ENCODE results near the gene GPR35. TPM values are rescaled to one million over a fixed set of nuclear protein-coding genes. Genes with fewer than 3 reads are reported as not detected.

Gene GPR35
- total RNA-seq, 1 donor from 2014 or later = 0.34 TPM

- Mint-ChIP-seq H3K4me3 (no peak overlapping the region), H3K4me1 (peaks cover 23% of the 10 kb centered on the region), H3K9me3 (peaks cover 6% of the 10 kb centered on the region), H3K27ac (peak overlapping the region; percentile 72), H3K36me3 (no peaks in the 10 kb centered on the region), H3K27me3 (ENCODE audit: insufficient read depth, low read depth) (peaks cover 16% of the 10 kb centered on the region)
- TF ChIP-seq EZH2 (IDR thresholded peaks at IDR 0.05) = no peak
- TF ChIP-seq EZH2phosphoT487 (IDR thresholded peaks at IDR 0.05) = no peak
- no peak for TF ChIP-seq CTCF (IDR thresholded peaks at IDR 0.05)
- H3K27ac ChIP-seq = no peak overlapping the region
- H3K4me1 ChIP-seq = peaks cover 21% of the 10 kb centered on the region
- no peak for DNase-seq (ENCODE audit: low spot score)
- no peaks in the 10 kb centered on the region for H4K20me1 ChIP-seq (ENCODE audit: low read depth)
- no peak overlapping the region for H3K9ac ChIP-seq
- peak overlapping the region; percentile 28 for H2AFZ ChIP-seq (replicated peaks)
- H3F3A ChIP-seq (ENCODE audit: low read depth) = no peaks in the 10 kb centered on the region
- no peaks in the 10 kb centered on the region for H3K36me3 ChIP-seq
- H3K9me3 ChIP-seq (ENCODE audit: low read depth) = no peaks in the 10 kb centered on the region
- no peak overlapping the region for H3K4me3 ChIP-seq
- H3K4me2 ChIP-seq = peak overlapping the region; percentile 42
- H3K27me3 ChIP-seq = peaks cover 8% of the 10 kb centered on the region
- H3K79me2 ChIP-seq (ENCODE audit: low read depth) = no peaks in the 10 kb centered on the region
Observed at GRCh38 chr2:240648650-240649275, 23.5 kb downstream of the GPR35 start.

- no peak overlapping the region for H3K4me3 ChIP-seq
- no peak overlapping the region for H2AFZ ChIP-seq (replicated peaks)
- peaks cover 6% of the 10 kb centered on the region for H3K9me3 Mint-ChIP-seq
- peaks cover 21% of the 10 kb centered on the region for H3K4me1 ChIP-seq
- H3K36me3 Mint-ChIP-seq = no peaks in the 10 kb centered on the region
- H3K9me3 ChIP-seq (ENCODE audit: low read depth) = no peaks in the 10 kb centered on the region
- H3K27ac Mint-ChIP-seq = no peak overlapping the region
- no peaks in the 10 kb centered on the region for H3F3A ChIP-seq (ENCODE audit: low read depth)
- H3K36me3 ChIP-seq = no peaks in the 10 kb centered on the region
- DNase-seq (ENCODE audit: low spot score) = no peak
- H3K9ac ChIP-seq = no peak overlapping the region
- no peaks in the 10 kb centered on the region for H3K79me2 ChIP-seq (ENCODE audit: low read depth)
- peaks cover 8% of the 10 kb centered on the region for H3K27me3 ChIP-seq
- TF ChIP-seq EZH2phosphoT487 (IDR thresholded peaks at IDR 0.05) (no peak), CTCF (IDR thresholded peaks at IDR 0.05) (no peak), EZH2 (IDR thresholded peaks at IDR 0.05) (no peak)
- peaks cover 17% of the 10 kb centered on the region for H3K27me3 Mint-ChIP-seq (ENCODE audit: insufficient read depth, low read depth)
- H4K20me1 ChIP-seq (ENCODE audit: low read depth) = no peaks in the 10 kb centered on the region
- H3K4me2 ChIP-seq = peak overlapping the region; percentile 42
- peaks cover 20% of the 10 kb centered on the region for H3K4me1 Mint-ChIP-seq
- no peak overlapping the region for H3K27ac ChIP-seq
- H3K4me3 Mint-ChIP-seq = no peak overlapping the region
Observed at GRCh38 chr2:240649331-240649730, 24.1 kb downstream of the GPR35 start.

DNA sequence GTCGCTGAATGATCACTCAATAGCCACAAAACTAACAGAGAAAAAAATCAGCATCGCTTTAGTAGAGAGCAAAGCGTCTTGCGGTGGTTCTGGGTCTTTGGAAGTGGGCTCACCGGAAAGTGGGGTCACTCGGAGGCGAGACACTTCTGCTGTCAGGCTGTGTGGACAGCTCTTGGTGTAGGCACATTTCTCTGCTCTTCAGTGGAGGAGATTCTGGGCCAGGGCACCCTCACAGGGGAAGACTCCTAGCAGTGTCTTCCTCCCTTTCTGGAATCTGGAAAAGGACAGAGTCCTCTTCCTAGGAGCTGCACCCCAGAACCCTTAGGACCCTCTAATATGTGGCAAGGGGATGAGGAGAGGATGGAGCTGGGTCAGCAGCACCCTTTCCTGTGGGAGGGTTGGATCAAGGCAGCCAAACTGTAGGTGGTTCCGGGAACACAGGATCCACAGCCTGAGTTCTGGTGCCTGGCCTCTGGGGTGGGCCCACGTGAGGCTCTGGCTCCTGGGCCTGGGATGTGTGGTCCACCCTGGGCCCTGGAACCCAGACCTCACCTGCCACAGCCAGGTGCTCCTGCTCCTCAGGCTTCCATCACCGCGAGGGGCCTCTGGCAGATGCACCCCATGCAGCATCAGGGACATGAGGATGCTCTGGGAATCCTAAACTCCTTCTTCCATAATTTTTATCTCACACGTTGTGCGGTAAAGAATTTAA, 25.1 kb downstream of the GPR35 start:
- Mint-ChIP-seq H3K4me1 (peaks cover 20% of the 10 kb centered on the region), H3K4me3 (no peak overlapping the region), H3K27me3 (ENCODE audit: insufficient read depth, low read depth) (peaks cover 14% of the 10 kb centered on the region), H3K27ac (no peak overlapping the region), H3K9me3 (peaks cover 6% of the 10 kb centered on the region), H3K36me3 (no peaks in the 10 kb centered on the region)
- TF ChIP-seq EZH2 (IDR thresholded peaks at IDR 0.05) (no peak), CTCF (IDR thresholded peaks at IDR 0.05) (no peak), EZH2phosphoT487 (IDR thresholded peaks at IDR 0.05) (no peak)
- no peak overlapping the region for H3K4me3 ChIP-seq
- no peaks in the 10 kb centered on the region for H3K79me2 ChIP-seq (ENCODE audit: low read depth)
- DNase-seq (ENCODE audit: low spot score) = no peak
- peaks cover 8% of the 10 kb centered on the region for H3K27me3 ChIP-seq
- peaks cover 21% of the 10 kb centered on the region for H3K4me1 ChIP-seq
- no peak overlapping the region for H2AFZ ChIP-seq (replicated peaks)
- H3K36me3 ChIP-seq = no peaks in the 10 kb centered on the region
- H4K20me1 ChIP-seq (ENCODE audit: low read depth) = no peaks in the 10 kb centered on the region
- no peak overlapping the region for H3K27ac ChIP-seq
- no peaks in the 10 kb centered on the region for H3K9me3 ChIP-seq (ENCODE audit: low read depth)
- H3K4me2 ChIP-seq = no peak overlapping the region
- no peak overlapping the region for H3K9ac ChIP-seq
- H3F3A ChIP-seq (ENCODE audit: low read depth) = no peaks in the 10 kb centered on the region
